Panc1 (cell line): Measurements from ENCODE around the gene STK25.

Experiments used
- POLR2AphosphoS5 ChIP-seq: IDR thresholded peaks from 2 replicates; pipeline ENCODE4 v1.6.1; 2012; ENCODE audit warnings: mild to moderate bottlenecking, low read depth, low read length, moderate library complexity
- TCF7L2 ChIP-seq: IDR thresholded peaks from 2 replicates; pipeline ENCODE4 v1.6.1; 2011; ENCODE audit warnings: mild to moderate bottlenecking, low read depth, low read length, inconsistent platforms
- TF ChIP-seq, protein P1 (sequence below): fragments of 450-650 bp; IDR thresholded peaks from 2 replicates; pipeline ENCODE4 v1.5.1; 2017; ENCODE audit warnings: mild to moderate bottlenecking

DNA sequence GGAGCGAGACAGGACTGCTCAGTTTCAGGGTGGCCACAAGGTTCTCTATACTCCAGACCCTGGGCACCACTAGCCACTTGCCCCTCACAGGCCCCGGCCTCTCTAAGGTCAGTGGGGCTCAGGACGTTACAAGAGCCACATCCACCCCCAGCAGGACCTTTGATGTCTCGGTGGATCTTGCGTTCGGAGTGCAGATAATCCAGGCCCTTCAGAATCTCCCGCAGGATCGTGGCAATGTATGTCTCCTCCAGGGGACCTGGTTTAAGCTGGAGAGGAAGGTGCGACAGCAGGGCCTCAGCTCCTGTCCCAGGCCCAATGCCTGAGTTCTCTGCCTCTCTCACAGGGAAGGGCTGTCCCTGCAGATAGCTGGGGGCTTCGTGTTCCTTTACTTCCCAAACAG is 8.4 kb downstream of the STK25 start:
- TF ChIP-seq, protein P1, sequence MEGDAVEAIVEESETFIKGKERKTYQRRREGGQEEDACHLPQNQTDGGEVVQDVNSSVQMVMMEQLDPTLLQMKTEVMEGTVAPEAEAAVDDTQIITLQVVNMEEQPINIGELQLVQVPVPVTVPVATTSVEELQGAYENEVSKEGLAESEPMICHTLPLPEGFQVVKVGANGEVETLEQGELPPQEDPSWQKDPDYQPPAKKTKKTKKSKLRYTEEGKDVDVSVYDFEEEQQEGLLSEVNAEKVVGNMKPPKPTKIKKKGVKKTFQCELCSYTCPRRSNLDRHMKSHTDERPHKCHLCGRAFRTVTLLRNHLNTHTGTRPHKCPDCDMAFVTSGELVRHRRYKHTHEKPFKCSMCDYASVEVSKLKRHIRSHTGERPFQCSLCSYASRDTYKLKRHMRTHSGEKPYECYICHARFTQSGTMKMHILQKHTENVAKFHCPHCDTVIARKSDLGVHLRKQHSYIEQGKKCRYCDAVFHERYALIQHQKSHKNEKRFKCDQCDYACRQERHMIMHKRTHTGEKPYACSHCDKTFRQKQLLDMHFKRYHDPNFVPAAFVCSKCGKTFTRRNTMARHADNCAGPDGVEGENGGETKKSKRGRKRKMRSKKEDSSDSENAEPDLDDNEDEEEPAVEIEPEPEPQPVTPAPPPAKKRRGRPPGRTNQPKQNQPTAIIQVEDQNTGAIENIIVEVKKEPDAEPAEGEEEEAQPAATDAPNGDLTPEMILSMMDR, result no peak
- TF ChIP-seq POLR2AphosphoS5 (no peak), TCF7L2 (no peak)
